Fibroblast of villous mesenchyme (primary cell): ENCODE measurements around the gene GFRA1. TPM values are rescaled to one million over a fixed set of nuclear protein-coding genes. Genes with fewer than 3 reads are reported as not detected.
A peak's percentile ranks its signal among the peaks of the same experiment; 100 is the strongest.

Source experiments
- DNase-seq: peaks from one replicate; pipeline ENCODE4 v3.0.0-alpha.2; 2010; ENCODE audit warnings: low read depth
- H3K4me3 ChIP-seq: 2 replicates; pipeline ENCODE4 v1.5.1; 2011; ENCODE audit warnings: low read depth, mild to moderate bottlenecking, low read length
- total RNA-seq: library from RNA; depleted of rRNA; stranded (reverse); fragments of >200 nt; gene quantifications from 2 replicates; pipeline ENCODE4 v1.2.3, GENCODE V29; 2012
- TF ChIP-seq, protein P1 (sequence below): IDR thresholded peaks from 2 replicates; pipeline ENCODE4 v1.5.1; 2012; ENCODE audit warnings: low read depth, mild to moderate bottlenecking, low read length; ENCODE audit not compliant: insufficient read depth

Gene GFRA1
- total RNA-seq, 1 donor, result 59.6 TPM

DNA sequence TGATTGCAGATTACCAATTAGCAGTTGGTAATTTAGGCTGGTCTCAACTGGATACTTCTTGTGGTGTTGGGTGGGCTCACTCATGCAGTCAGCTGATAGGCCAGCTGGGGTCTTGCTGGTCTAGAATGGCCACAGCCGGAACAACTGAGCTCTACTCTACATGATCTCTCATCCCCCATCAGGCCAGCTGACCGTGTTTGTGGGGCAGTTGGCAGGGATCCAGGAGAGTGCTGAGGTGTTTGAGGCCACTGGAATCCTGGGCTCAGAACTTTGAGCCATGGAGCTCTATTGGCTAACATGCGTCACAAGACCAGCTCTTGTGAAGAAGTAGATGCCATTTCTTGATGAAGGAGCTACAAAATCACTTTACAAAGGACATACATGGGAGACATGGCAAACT is 242.4 kb downstream of the GFRA1 start:
- TF ChIP-seq, protein P1, sequence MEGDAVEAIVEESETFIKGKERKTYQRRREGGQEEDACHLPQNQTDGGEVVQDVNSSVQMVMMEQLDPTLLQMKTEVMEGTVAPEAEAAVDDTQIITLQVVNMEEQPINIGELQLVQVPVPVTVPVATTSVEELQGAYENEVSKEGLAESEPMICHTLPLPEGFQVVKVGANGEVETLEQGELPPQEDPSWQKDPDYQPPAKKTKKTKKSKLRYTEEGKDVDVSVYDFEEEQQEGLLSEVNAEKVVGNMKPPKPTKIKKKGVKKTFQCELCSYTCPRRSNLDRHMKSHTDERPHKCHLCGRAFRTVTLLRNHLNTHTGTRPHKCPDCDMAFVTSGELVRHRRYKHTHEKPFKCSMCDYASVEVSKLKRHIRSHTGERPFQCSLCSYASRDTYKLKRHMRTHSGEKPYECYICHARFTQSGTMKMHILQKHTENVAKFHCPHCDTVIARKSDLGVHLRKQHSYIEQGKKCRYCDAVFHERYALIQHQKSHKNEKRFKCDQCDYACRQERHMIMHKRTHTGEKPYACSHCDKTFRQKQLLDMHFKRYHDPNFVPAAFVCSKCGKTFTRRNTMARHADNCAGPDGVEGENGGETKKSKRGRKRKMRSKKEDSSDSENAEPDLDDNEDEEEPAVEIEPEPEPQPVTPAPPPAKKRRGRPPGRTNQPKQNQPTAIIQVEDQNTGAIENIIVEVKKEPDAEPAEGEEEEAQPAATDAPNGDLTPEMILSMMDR, result no peak
- H3K4me3 ChIP-seq, result no peak overlapping the region
- no peak for DNase-seq

DNA sequence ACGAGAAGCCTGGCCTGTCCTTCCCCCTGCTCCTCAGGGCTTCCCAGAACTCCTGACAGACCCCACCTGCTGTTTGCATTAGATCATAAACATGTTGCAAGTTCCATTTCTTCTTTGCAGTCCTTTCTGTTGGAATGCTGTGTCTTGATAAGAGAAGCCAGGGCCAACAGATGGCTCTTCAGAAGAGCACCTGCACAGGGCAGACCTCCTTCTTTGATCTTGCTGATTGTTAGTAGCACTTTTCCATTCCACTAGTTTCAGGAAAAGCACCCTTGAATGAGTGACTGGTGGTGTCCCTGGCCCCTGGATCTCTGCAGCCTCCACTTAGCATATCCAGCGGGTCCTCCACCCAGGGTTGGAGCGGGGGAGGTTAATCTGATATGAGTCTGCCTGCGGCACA is 243.2 kb downstream of the GFRA1 start:
- H3K4me3 ChIP-seq, result no peak overlapping the region
- TF ChIP-seq, protein P1, result no peak

DNA sequence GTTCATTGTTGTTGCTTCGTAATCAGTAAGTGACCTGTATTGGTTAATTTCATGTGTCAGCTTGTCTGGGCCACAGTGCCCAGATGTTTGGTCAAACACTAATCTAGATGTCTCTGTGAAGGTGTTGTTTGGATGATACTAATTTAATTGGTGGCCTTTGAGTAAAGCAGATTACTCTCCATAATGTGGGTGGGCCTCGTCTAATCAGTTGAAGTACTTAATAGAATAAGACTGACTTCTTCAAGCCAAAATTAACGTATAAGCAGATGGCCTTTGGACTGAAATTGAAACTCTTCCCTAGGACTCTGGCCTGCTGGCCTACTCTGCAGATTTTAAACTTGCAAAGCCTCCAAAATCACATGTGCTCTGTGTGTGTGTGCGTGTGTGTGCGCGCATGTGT is 245.7 kb downstream of the GFRA1 start:
- DNase-seq, result no peak
- H3K4me3 ChIP-seq, result no peak overlapping the region
- TF ChIP-seq, protein P1, result no peak

More for the DNA sequence above, 243.2 kb downstream of the GFRA1 start:
- DNase-seq, result no peak

DNA sequence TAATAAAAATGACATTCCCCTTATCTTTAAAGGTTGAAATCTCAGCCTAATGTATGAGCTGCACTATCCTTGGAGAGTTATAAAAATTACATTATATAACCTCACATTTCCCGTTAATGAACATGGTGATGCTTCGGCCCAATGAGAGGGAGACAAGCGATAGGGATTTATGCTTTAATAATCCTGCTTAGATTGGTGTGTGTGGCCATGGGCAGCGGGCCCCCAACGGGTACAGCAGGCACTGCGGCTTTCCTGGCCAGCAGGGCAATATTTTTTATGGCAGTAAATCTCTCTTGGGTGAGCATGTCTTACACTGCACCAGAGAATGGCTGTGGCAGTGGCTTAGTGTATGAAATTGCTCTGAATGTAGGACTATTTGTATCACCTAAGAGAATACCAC is 246.3 kb downstream of the GFRA1 start:
- no peak overlapping the region for H3K4me3 ChIP-seq
- TF ChIP-seq, protein P1, result no peak
- DNase-seq, result no peak

DNA sequence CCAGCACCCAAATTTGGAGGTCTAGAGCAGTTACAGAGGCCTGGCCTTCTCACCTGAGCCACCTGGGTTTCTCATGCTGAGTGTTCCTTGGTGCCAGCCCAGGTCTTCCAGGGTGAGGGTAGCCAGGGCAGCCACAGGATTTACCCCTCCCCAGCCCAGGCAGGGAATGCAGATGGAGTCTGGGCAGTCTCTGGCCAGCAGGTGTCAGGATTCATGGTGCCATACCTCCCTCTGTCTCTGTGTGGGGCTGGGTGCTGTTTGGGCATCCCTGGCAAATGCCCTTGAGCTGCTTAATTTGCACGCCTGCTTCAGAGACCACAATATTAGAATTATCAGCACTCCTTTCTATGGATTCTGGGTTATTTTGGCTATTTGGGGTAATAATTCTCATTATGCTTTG is 246.7 kb downstream of the GFRA1 start:
- TF ChIP-seq, protein P1, result peak; percentile 16
- no peak overlapping the region for H3K4me3 ChIP-seq
- DNase-seq, result no peak

DNA sequence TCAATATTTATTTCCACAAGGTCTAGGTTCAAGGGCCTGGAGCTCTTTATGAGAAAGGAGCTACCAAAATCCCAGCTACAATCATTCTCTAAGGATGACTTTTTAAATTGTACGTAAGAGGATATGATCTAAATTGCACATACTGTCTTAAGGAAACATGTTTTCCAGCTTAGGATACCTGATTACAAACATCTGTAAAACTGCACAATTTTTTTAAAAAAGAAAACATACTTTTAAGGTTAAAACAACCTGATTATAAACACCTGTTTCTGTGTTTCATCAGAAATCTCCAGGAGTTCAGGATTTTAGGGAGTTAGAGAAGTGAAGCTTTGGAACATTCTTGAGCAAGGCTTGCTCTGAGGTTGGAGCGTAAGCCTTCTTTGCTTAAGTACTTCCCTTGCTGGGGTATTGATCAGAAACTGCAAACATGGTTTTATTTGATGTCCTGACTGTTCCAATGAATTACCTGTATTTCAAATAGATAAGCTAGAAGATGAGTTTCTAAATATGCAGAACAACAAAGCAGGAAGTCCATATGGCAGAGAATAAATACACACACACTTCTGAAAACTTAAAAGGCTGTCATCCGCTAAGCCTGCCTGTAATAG is 248.6 kb downstream of the GFRA1 start:
- no peak for DNase-seq
- TF ChIP-seq, protein P1, result no peak
- no peak overlapping the region for H3K4me3 ChIP-seq

DNA sequence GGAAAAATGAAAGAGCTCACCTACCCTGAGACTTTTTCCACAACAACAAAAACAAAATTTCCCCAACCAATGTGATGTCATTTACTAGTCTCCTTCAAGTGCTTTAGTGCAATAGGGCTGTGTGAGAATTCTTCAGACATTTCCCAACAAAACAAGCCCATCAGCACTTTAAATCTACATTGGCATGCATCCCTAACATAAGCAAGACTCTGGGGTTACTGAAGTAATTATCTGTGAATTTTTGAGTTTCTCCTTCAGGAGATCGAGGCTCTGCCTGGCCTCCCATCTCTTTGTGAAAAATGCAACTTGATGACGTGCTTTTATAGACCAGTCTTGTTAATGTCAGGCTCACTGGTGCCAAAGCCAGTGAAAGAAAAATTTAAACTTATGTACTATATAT is 255.6 kb downstream of the GFRA1 start:
- TF ChIP-seq, protein P1, result no peak
- H3K4me3 ChIP-seq, result no peak overlapping the region
- peak; percentile 20 for DNase-seq
